Natural killer cell treated with Interleukin-12 subunit alpha and Interleukin-12 subunit beta and Interleukin-15 and Interleukin-18, amount 100 ng/mL, for 72 hours (primary cell): ENCODE measurements around the gene STRN4. TPM values are rescaled to one million over a fixed set of nuclear protein-coding genes. Genes with fewer than 3 reads are reported as not detected.

Experiments used
- ATAC-seq, 2 donors: fragments of 150-1000 bp; cut with Tn5 transposase in 1 of 2; sonication (Bioruptor Pico), chemical (Tn5 transposase) in 1 of 2; 2 replicates each; pipeline ENCODE4 v1.10.0; 2021
- DNase-seq: peaks from one replicate; pipeline ENCODE4 v3.0.0; 2022; ENCODE audit warnings: low spot score
- H3K27ac Mint-ChIP-seq, 2 donors: 1 replicate in 1 of 2; 2 replicates in 1 of 2; pipeline ENCODE4 v1.8.0; 2022; ENCODE audit warnings: mixed read lengths in 2 of 2, mild to moderate bottlenecking in 1 of 2, moderate library complexity in 1 of 2
- H3K27me3 Mint-ChIP-seq, 2 donors: 1 replicate in 1 of 2; 2 replicates in 1 of 2; pipeline ENCODE4 v1.8.0; 2022; ENCODE audit warnings: mixed read lengths in 2 of 2
- H3K36me3 Mint-ChIP-seq: one replicate; pipeline ENCODE4 v1.8.0; 2022; ENCODE audit warnings: mixed read lengths
- H3K4me1 Mint-ChIP-seq, 2 donors: 1 replicate in 1 of 2; 2 replicates in 1 of 2; pipeline ENCODE4 v1.8.0; 2022; ENCODE audit warnings: low read depth in 2 of 2, mixed read lengths in 2 of 2, mild to moderate bottlenecking in 1 of 2
- H3K4me3 Mint-ChIP-seq: one replicate; pipeline ENCODE4 v1.8.0; 2022; ENCODE audit warnings: mixed read lengths
- H3K9me3 Mint-ChIP-seq: 2 replicates; pipeline ENCODE4 v1.8.0; 2022; ENCODE audit warnings: mixed read lengths
- total RNA-seq, 2 donors: library from RNA; stranded (reverse); gene quantifications; one replicate each; pipeline ENCODE4 v1.2.3, GENCODE V29; 2022

Gene STRN4
- total RNA-seq, 2 donors from 2014 or later: 88.9 to 121 TPM

GRCh38 chr19:46692918-46693722 lies 53.1 kb downstream of the STRN4 start:
- Mint-ChIP-seq H3K27ac (peak overlapping the region in 1 of 2 donors; percentile 36), H3K4me3 (no peak overlapping the region), H3K36me3 (peaks cover 27% of the 10 kb centered on the region), H3K4me1 (peaks cover 0 to 20% of the 10 kb centered on the region in 2 donors), H3K9me3 (no peaks in the 10 kb centered on the region), H3K27me3 (no peaks in the 10 kb centered on the region)
- ATAC-seq (no peak), DNase-seq (no peak)

- no peaks in the 10 kb centered on the region for H3K27me3 Mint-ChIP-seq
- no peak overlapping the region for H3K27ac Mint-ChIP-seq
- H3K9me3 Mint-ChIP-seq: no peaks in the 10 kb centered on the region
- no peak overlapping the region for H3K4me3 Mint-ChIP-seq
- H3K36me3 Mint-ChIP-seq: peaks cover 27% of the 10 kb centered on the region
- ATAC-seq (no peak), DNase-seq (no peak)
- peaks cover 0 to 19% of the 10 kb centered on the region in 2 donors for H3K4me1 Mint-ChIP-seq
These were observed 54.3 kb downstream of the STRN4 start for GRCh38 chr19:46691948-46692347.

- Mint-ChIP-seq H3K36me3 (peaks cover 25% of the 10 kb centered on the region), H3K27me3 (no peaks in the 10 kb centered on the region), H3K4me1 (peaks cover 0 to 15% of the 10 kb centered on the region in 2 donors), H3K27ac (no peak overlapping the region), H3K4me3 (no peak overlapping the region), H3K9me3 (no peaks in the 10 kb centered on the region)
- ATAC-seq (no peak), DNase-seq (no peak)
These were observed 55.1 kb downstream of the STRN4 start for GRCh38 chr19:46691104-46691503.

GRCh38 chr19:46689358-46689757 lies 56.9 kb downstream of the STRN4 start:
- H3K36me3 Mint-ChIP-seq: peaks cover 29% of the 10 kb centered on the region

GRCh38 chr19:46687438-46688145 lies 58.7 kb downstream of the STRN4 start:
- Mint-ChIP-seq H3K36me3 (peaks cover 25% of the 10 kb centered on the region), H3K27me3 (no peaks in the 10 kb centered on the region), H3K4me1 (peaks cover 0 to 12% of the 10 kb centered on the region in 2 donors), H3K27ac (no peak overlapping the region), H3K4me3 (no peak overlapping the region), H3K9me3 (no peaks in the 10 kb centered on the region)
- DNase-seq (no peak), ATAC-seq (no peak)

More at GRCh38 chr19:46689358-46689757, 56.9 kb downstream of the STRN4 start:
- no peaks in the 10 kb centered on the region for H3K9me3 Mint-ChIP-seq
- H3K27me3 Mint-ChIP-seq: no peaks in the 10 kb centered on the region
- H3K4me1 Mint-ChIP-seq: peaks cover 0 to 15% of the 10 kb centered on the region in 2 donors
- no peak for DNase-seq
- ATAC-seq: no peak
- H3K27ac Mint-ChIP-seq: no peak overlapping the region
- no peak overlapping the region for H3K4me3 Mint-ChIP-seq

GRCh38 chr19:46685189-46685588 lies 61.1 kb downstream of the STRN4 start:
- Mint-ChIP-seq H3K27ac (peak overlapping the region in 1 of 2 donors; percentile 20), H3K27me3 (no peaks in the 10 kb centered on the region), H3K4me1 (peaks cover 0 to under 1% of the 10 kb centered on the region in 2 donors), H3K36me3 (peaks cover 6% of the 10 kb centered on the region), H3K9me3 (no peaks in the 10 kb centered on the region), H3K4me3 (no peak overlapping the region)
- DNase-seq: no peak
- ATAC-seq: no peak

GRCh38 chr19:46678110-46678732 lies 68.0 kb downstream of the STRN4 start:
- Mint-ChIP-seq H3K4me1 (peaks cover 0 to 21% of the 10 kb centered on the region in 2 donors), H3K9me3 (no peaks in the 10 kb centered on the region), H3K4me3 (no peak overlapping the region), H3K27ac (no peak overlapping the region), H3K27me3 (no peaks in the 10 kb centered on the region), H3K36me3 (peaks cover 6% of the 10 kb centered on the region)
- ATAC-seq (peak; percentile 76 to 87), DNase-seq (no peak)

GRCh38 chr19:46674416-46675178 lies 71.7 kb downstream of the STRN4 start:
- no peak overlapping the region for H3K4me3 Mint-ChIP-seq
- H3K27me3 Mint-ChIP-seq: no peaks in the 10 kb centered on the region
- H3K36me3 Mint-ChIP-seq: peaks cover 6% of the 10 kb centered on the region
- peak overlapping the region in 1 of 2 donors; percentile 65 for H3K27ac Mint-ChIP-seq
- H3K4me1 Mint-ChIP-seq: peaks cover 0 to 21% of the 10 kb centered on the region in 2 donors
- no peaks in the 10 kb centered on the region for H3K9me3 Mint-ChIP-seq
- no peak for DNase-seq
- ATAC-seq: no peak

GRCh38 chr19:46670813-46671212 lies 75.4 kb downstream of the STRN4 start:
- H3K36me3 Mint-ChIP-seq: peaks cover 6% of the 10 kb centered on the region
- DNase-seq: no peak
- no peaks in the 10 kb centered on the region for H3K9me3 Mint-ChIP-seq
- H3K27ac Mint-ChIP-seq: no peak overlapping the region
- no peak for ATAC-seq
- peaks cover 0 to 11% of the 10 kb centered on the region in 2 donors for H3K4me1 Mint-ChIP-seq
- H3K27me3 Mint-ChIP-seq: no peaks in the 10 kb centered on the region
- no peak overlapping the region for H3K4me3 Mint-ChIP-seq

Other genes starting within 250 kb of the STRN4 start
- gene CALM3, start 145.1 kb downstream of the STRN4 start, total RNA-seq: 100 to 1,000 TPM; 305 to 309 TPM
- 1 to 10 TPM in 1 of 2 donors, under 1 TPM in 1; 0.31 to 1.7 TPM for gene PTGIR, start 121.4 kb downstream of the STRN4 start, total RNA-seq
- 1 to 10 TPM in 1 of 2 donors, not detected in 1; 3.0 TPM for gene GNG8, start 110.2 kb downstream of the STRN4 start, total RNA-seq
- under 1 TPM in 1 of 2 donors, not detected in 1; 0.36 TPM for gene DACT3, start 85.3 kb downstream of the STRN4 start, total RNA-seq
- gene PRKD2, start 29.3 kb downstream of the STRN4 start, total RNA-seq: 10 to 100 TPM; 82.3 to 100.0 TPM
- 10 to 100 TPM; 16.4 to 25.4 TPM for gene FKRP, start 393 bp downstream of the STRN4 start, total RNA-seq
- gene SLC1A5, start 42.1 kb upstream of the STRN4 start, total RNA-seq: 100 to 1,000 TPM; 215 to 269 TPM
- gene AP2S1, start 104.4 kb upstream of the STRN4 start, total RNA-seq: 100 to 1,000 TPM in 1 of 2 donors, 10 to 100 TPM in 1; 94.3 to 130 TPM
- 10 to 100 TPM; 27.6 to 42.9 TPM for gene ARHGAP35, start 114.5 kb upstream of the STRN4 start, total RNA-seq